Naive B cell (primary cell): ENCODE measurements around the gene LAMB3. TPM values are rescaled to one million over a fixed set of nuclear protein-coding genes. Genes with fewer than 3 reads are reported as not detected.
A peak's percentile ranks its signal among the peaks of the same experiment; 100 is the strongest.

Source experiments
- ATAC-seq, 2 donors: fragments of 150-1000 bp; cut with Tn5 transposase; 2 replicates each; pipeline ENCODE4 v1.10.0; 2021; ENCODE audit warnings: low read depth in 2 of 2, mild to moderate bottlenecking in 2 of 2, moderate library complexity in 2 of 2
- DNase-seq: peaks from one replicate; pipeline ENCODE4 v3.0.0; 2022
- H3K27ac Mint-ChIP-seq, 6 donors: one replicate each; pipeline ENCODE4 v1.8.0; 2020 to 2022; ENCODE audit warnings: mild to moderate bottlenecking in 6 of 6, mixed read lengths in 6 of 6, moderate library complexity in 5 of 6, inconsistent platforms in 2 of 6
- H3K27me3 Mint-ChIP-seq, 3 donors: one replicate each; pipeline ENCODE4 v1.8.0; 2021 to 2022; ENCODE audit warnings: mixed read lengths in 3 of 3, mild to moderate bottlenecking in 1 of 3
- H3K36me3 Mint-ChIP-seq, 2 donors: one replicate each; pipeline ENCODE4 v1.8.0; 2020 to 2022; ENCODE audit warnings: mixed read lengths in 2 of 2, inconsistent platforms in 1 of 2, mild to moderate bottlenecking in 1 of 2
- H3K4me1 Mint-ChIP-seq, 3 donors: one replicate each; pipeline ENCODE4 v1.8.0; 2020 to 2022; ENCODE audit warnings: mixed read lengths in 3 of 3, inconsistent platforms in 1 of 3, mild to moderate bottlenecking in 1 of 3, moderate library complexity in 1 of 3
- H3K4me3 Mint-ChIP-seq, 8 donors: one replicate each; pipeline ENCODE4 v1.8.0; 2020 to 2022; ENCODE audit warnings: mild to moderate bottlenecking in 8 of 8, mixed read lengths in 8 of 8, moderate library complexity in 8 of 8, inconsistent platforms in 2 of 8
- H3K9me3 Mint-ChIP-seq, 7 donors: one replicate each; pipeline ENCODE4 v1.8.0; 2020 to 2022; ENCODE audit warnings: mixed read lengths in 7 of 7, mild to moderate bottlenecking in 5 of 7, inconsistent platforms in 2 of 7, moderate library complexity in 1 of 7
- polyA plus RNA-seq, 6 donors: library from polyadenylated mRNA; unstranded; fragments of 300-500 nt; fragmentation: Illumina TruSeq; gene quantifications; one replicate each; pipeline ENCODE4 v1.2.3, GENCODE V29; 2021; ENCODE audit warnings: low read depth in 6 of 6

The LAMB3 gene
- polyA plus RNA-seq, 6 donors from 2014 or later = not detected

DNA sequence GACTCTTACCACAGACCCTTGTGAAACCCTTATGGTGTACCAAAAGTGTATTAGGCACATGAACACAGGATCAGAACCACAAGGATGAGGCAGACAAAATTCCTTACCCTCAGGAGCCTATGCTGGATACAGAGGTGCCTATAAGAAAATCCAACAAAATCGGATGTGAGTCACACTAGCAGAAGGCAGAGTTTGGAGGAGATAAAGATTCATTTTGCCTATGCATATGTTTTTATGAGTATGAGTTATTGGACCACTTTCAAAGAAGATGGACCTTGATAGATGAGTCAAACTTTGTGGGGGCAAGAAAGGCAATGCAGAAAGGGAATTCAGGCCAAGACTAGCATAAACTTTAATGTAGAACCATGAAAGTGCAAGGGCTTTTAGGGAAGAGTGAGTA, 51.7 kb downstream of the LAMB3 start:
- no peak overlapping the region for H3K4me3 Mint-ChIP-seq
- H3K36me3 Mint-ChIP-seq = no peaks in the 10 kb centered on the region
- H3K9me3 Mint-ChIP-seq = no peaks in the 10 kb centered on the region
- no peaks in the 10 kb centered on the region for H3K4me1 Mint-ChIP-seq
- H3K27ac Mint-ChIP-seq = no peak overlapping the region
- DNase-seq (no peak), ATAC-seq (no peak)
- H3K27me3 Mint-ChIP-seq = peaks cover 23 to 31% (median 25%) of the 10 kb centered on the region in 3 donors

DNA sequence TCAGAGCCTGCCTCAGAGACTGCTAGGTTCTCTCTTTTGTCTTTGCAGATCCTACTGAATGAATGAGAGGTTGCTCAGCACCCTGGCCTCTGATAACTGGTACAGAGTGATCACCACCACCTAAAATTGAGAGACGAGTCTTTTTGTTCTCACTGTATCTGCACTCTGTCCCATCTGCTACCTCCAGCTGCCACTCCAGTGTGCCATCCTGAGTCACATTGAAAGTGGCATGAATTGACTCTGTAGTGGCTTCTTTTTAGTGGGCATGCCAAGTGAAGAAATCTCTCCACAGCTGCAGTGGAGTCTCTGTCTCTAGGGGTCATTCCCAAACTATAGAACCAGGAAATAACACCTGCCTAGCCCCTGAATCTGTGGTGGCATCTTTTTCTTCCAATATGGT, 54.0 kb downstream of the LAMB3 start:
- Mint-ChIP-seq H3K9me3 (no peaks in the 10 kb centered on the region), H3K36me3 (no peaks in the 10 kb centered on the region), H3K4me1 (no peaks in the 10 kb centered on the region), H3K27me3 (peaks cover 42 to 51% (median 46%) of the 10 kb centered on the region in 3 donors), H3K27ac (no peak overlapping the region), H3K4me3 (no peak overlapping the region)
- no peak for ATAC-seq
- no peak for DNase-seq

- H3K27ac Mint-ChIP-seq = no peak overlapping the region
- DNase-seq (no peak), ATAC-seq (no peak)
- H3K9me3 Mint-ChIP-seq = peaks cover 0 to under 1% (median 0%) of the 10 kb centered on the region in 7 donors
- H3K27me3 Mint-ChIP-seq = peaks cover 44 to 55% (median 51%) of the 10 kb centered on the region in 3 donors
- no peaks in the 10 kb centered on the region for H3K4me1 Mint-ChIP-seq
- no peaks in the 10 kb centered on the region for H3K36me3 Mint-ChIP-seq
- H3K4me3 Mint-ChIP-seq = no peak overlapping the region
Measured at GRCh38 chr1:209597499-209597898, 54.7 kb downstream of the LAMB3 start.

- no peak overlapping the region for H3K4me3 Mint-ChIP-seq
- no peaks in the 10 kb centered on the region for H3K4me1 Mint-ChIP-seq
- ATAC-seq (no peak), DNase-seq (no peak)
- H3K9me3 Mint-ChIP-seq = peaks cover 0 to 2% (median 0%) of the 10 kb centered on the region in 7 donors
- H3K27me3 Mint-ChIP-seq = peaks cover 45 to 55% (median 52%) of the 10 kb centered on the region in 3 donors
- peak overlapping the region in 1 of 6 donors; percentile 80 for H3K27ac Mint-ChIP-seq
- no peaks in the 10 kb centered on the region for H3K36me3 Mint-ChIP-seq
Measured at GRCh38 chr1:209595599-209596285, 56.5 kb downstream of the LAMB3 start.

DNA sequence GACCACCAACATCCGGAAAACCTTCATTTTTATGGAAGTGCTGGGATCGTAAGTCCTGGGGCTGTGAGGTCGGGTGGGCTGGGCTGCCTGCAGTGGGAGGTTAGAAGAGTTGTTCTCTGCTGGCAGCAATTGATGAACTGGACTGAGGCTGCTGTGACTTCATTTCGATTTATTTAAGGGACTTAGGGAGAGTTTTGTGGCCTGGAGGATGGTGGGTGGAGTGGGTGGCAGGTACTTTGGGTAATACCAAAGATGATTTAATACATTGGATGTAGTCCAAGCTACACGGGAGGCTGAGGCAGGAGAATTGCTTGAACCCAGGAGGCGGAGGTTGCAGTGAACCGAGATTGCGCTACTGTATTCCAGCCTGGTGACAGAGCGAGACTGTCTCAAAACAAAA, 57.2 kb downstream of the LAMB3 start:
- H3K27ac Mint-ChIP-seq = no peak overlapping the region

DNA sequence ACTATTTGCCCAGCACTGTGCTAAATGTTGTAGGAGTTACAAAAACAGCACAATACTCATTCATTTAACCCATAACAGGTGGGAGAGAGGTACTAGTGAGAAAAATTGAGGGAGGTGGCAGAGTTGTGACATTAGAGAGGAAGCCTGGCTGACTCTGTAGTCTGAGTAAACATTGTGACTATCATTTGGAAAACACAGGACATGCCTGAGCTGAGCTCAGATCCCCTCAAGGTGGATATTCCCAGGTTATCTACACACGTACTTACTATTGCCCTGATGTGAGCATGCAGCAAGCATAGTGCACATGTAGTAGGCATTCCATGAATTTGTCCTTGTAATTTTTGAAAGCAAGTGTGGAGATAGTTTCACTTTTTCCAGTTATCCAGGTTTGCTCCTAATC, 57.8 kb downstream of the LAMB3 start:
- no peaks in the 10 kb centered on the region for H3K36me3 Mint-ChIP-seq
- peaks cover 0 to 2% (median 0%) of the 10 kb centered on the region in 7 donors for H3K9me3 Mint-ChIP-seq
- no peak overlapping the region for H3K27ac Mint-ChIP-seq
- ATAC-seq (no peak), DNase-seq (no peak)
- no peaks in the 10 kb centered on the region for H3K4me1 Mint-ChIP-seq
- H3K4me3 Mint-ChIP-seq = no peak overlapping the region
- H3K27me3 Mint-ChIP-seq = peaks cover 52 to 58% (median 54%) of the 10 kb centered on the region in 3 donors

More for the DNA sequence above, 57.2 kb downstream of the LAMB3 start:
- Mint-ChIP-seq H3K36me3 (no peaks in the 10 kb centered on the region), H3K4me1 (no peaks in the 10 kb centered on the region), H3K9me3 (peaks cover 0 to 2% (median 0%) of the 10 kb centered on the region in 7 donors), H3K4me3 (no peak overlapping the region), H3K27me3 (peaks cover 51 to 58% (median 58%) of the 10 kb centered on the region in 3 donors)
- DNase-seq (no peak), ATAC-seq (no peak)

GRCh38 chr1:209593747-209594146, 58.5 kb downstream of the LAMB3 start:
- Mint-ChIP-seq H3K36me3 (no peaks in the 10 kb centered on the region), H3K27ac (no peak overlapping the region), H3K4me3 (no peak overlapping the region), H3K9me3 (peaks cover 0 to 2% (median 0%) of the 10 kb centered on the region in 7 donors), H3K4me1 (no peaks in the 10 kb centered on the region), H3K27me3 (peaks cover 48 to 56% (median 51%) of the 10 kb centered on the region in 3 donors)
- DNase-seq (no peak), ATAC-seq (no peak)

GRCh38 chr1:209590405-209590804, 61.8 kb downstream of the LAMB3 start:
- Mint-ChIP-seq H3K4me3 (no peak overlapping the region), H3K27ac (no peak overlapping the region), H3K27me3 (peaks cover 40 to 68% (median 51%) of the 10 kb centered on the region in 3 donors), H3K9me3 (peaks cover 0 to 4% (median 0%) of the 10 kb centered on the region in 7 donors), H3K4me1 (no peaks in the 10 kb centered on the region), H3K36me3 (no peaks in the 10 kb centered on the region)
- DNase-seq = no peak
- no peak for ATAC-seq

DNA sequence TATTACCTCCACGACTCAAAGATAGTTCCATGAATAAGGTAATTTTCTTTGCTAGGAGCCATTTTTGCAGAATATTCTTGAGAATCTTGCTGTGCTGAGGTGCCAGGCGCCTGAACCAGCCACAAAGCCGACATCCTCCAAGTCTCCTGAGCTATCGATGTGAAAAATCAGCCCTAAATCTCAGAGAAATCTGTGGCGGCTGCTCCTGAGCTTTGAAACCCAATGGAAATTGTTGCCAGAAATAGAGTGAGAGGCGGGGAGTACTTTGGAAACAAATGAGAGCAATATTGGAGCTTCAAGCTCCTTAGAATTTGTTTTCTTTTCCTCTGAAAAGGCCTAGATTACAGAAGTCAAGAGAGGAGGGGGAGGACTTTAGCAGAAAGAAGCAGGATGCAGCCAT, 62.4 kb downstream of the LAMB3 start:
- no peaks in the 10 kb centered on the region for H3K36me3 Mint-ChIP-seq
- ATAC-seq = no peak
- H3K27me3 Mint-ChIP-seq = peaks cover 35 to 63% (median 45%) of the 10 kb centered on the region in 3 donors
- no peaks in the 10 kb centered on the region for H3K4me1 Mint-ChIP-seq
- no peak overlapping the region for H3K4me3 Mint-ChIP-seq
- peaks cover 0 to 4% (median 0%) of the 10 kb centered on the region in 7 donors for H3K9me3 Mint-ChIP-seq
- peak overlapping the region in 1 of 6 donors; percentile 30 for H3K27ac Mint-ChIP-seq
- DNase-seq = no peak

- no peak overlapping the region for H3K4me3 Mint-ChIP-seq
- H3K27me3 Mint-ChIP-seq = peaks cover 33 to 62% (median 42%) of the 10 kb centered on the region in 3 donors
- no peak for DNase-seq
- H3K9me3 Mint-ChIP-seq = peaks cover 0 to 4% (median 0%) of the 10 kb centered on the region in 7 donors
- H3K36me3 Mint-ChIP-seq = no peaks in the 10 kb centered on the region
- no peak overlapping the region for H3K27ac Mint-ChIP-seq
- H3K4me1 Mint-ChIP-seq = no peaks in the 10 kb centered on the region
- no peak for ATAC-seq
Measured at GRCh38 chr1:209589440-209589839, 62.8 kb downstream of the LAMB3 start.

DNA sequence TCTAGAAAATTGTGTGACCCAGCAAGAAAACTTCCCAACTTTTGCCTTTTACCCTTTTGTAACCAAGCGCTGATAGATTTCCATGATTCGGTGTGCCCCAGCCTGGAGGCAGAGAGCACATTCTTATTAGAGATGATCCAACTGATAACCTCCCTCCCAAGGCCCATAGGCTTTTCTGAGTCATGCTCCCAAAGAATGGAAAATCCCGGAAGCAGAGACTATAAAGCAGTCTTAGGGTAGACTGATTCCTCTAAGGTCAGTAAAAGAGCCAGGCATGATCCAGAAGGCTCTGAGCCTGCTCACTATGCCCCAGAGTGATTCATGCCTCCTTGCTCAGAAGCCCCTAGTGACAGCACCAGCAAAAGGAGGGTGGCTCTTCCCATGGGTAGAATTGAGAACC, 64.4 kb downstream of the LAMB3 start:
- H3K36me3 Mint-ChIP-seq = no peaks in the 10 kb centered on the region
- DNase-seq = no peak
- no peak overlapping the region for H3K27ac Mint-ChIP-seq
- peaks cover 20 to 48% (median 28%) of the 10 kb centered on the region in 3 donors for H3K27me3 Mint-ChIP-seq
- peaks cover 0 to 4% (median 0%) of the 10 kb centered on the region in 7 donors for H3K9me3 Mint-ChIP-seq
- H3K4me1 Mint-ChIP-seq = no peaks in the 10 kb centered on the region
- no peak for ATAC-seq
- no peak overlapping the region for H3K4me3 Mint-ChIP-seq

- H3K4me1 Mint-ChIP-seq = no peaks in the 10 kb centered on the region
- H3K4me3 Mint-ChIP-seq = no peak overlapping the region
- peaks cover 0 to 2% (median 0%) of the 10 kb centered on the region in 7 donors for H3K9me3 Mint-ChIP-seq
- peaks cover 15 to 42% (median 22%) of the 10 kb centered on the region in 3 donors for H3K27me3 Mint-ChIP-seq
- H3K36me3 Mint-ChIP-seq = no peaks in the 10 kb centered on the region
- no peak overlapping the region for H3K27ac Mint-ChIP-seq
- DNase-seq (no peak), ATAC-seq (no peak)
Measured at GRCh38 chr1:209586221-209586740, 65.9 kb downstream of the LAMB3 start.

GRCh38 chr1:209585672-209586071, 66.6 kb downstream of the LAMB3 start:
- Mint-ChIP-seq H3K4me3 (no peak overlapping the region), H3K4me1 (no peaks in the 10 kb centered on the region), H3K27ac (no peak overlapping the region), H3K36me3 (no peaks in the 10 kb centered on the region), H3K27me3 (peaks cover 14 to 41% (median 22%) of the 10 kb centered on the region in 3 donors), H3K9me3 (peaks cover 0 to 2% (median 0%) of the 10 kb centered on the region in 7 donors)
- DNase-seq (no peak), ATAC-seq (no peak)

- ATAC-seq (no peak), DNase-seq (no peak)
- no peaks in the 10 kb centered on the region for H3K36me3 Mint-ChIP-seq
- peaks cover 0 to 2% (median 0%) of the 10 kb centered on the region in 7 donors for H3K9me3 Mint-ChIP-seq
- no peak overlapping the region for H3K27ac Mint-ChIP-seq
- no peaks in the 10 kb centered on the region for H3K4me1 Mint-ChIP-seq
- H3K4me3 Mint-ChIP-seq = no peak overlapping the region
- peaks cover 10 to 38% (median 20%) of the 10 kb centered on the region in 3 donors for H3K27me3 Mint-ChIP-seq
Measured at GRCh38 chr1:209585197-209585596, 67.0 kb downstream of the LAMB3 start.
